ENCODE data around the gene RTN4RL2. TPM values are rescaled to one million over a fixed set of nuclear protein-coding genes. Genes with fewer than 3 reads are reported as not detected.

Gene RTN4RL2
- total and polyA plus RNA-seq, 2 donors (not counting 3 experiments of a cell fraction or from before 2014, with no cell fraction given): 0.35 to 1.3 TPM

DNA sequence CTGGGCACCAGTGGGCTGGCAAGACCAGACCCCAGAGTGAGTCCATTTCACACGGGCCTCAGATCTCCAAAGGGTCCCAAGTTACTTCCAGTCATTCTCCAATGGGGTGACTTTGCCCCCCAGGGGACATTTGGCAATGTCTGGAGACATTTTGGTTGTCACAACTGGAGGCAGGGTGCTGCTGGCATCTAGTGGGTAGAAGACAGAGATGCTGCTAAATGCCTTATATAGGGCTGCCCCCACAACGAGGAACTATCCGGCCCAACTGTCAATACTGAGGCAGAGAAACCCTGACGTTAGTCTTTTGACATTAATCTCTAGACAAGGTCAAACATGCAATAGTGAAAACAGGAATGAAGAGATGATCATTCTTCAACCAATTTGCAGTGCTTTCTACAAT, 6.4 kb downstream of the RTN4RL2 start:
- no peak overlapping the region for H3K4me2 ChIP-seq (ENCODE audit: insufficient read depth, low read length)
- no peak overlapping the region for H3K4me3 ChIP-seq (replicated peaks in 1 of 3; ENCODE audit: insufficient read depth in 1 of 3, low read depth in 1 of 3, low read length in 3 of 3)
- no peak overlapping the region for H2AFZ ChIP-seq (ENCODE audit: low read depth, low read length)
- CTCF ChIA-PET: interaction anchor here (1.1 kb wide), 1 partner anchor 121 kb away, joined by 3 read pairs; no protein-coding TSS in a partner anchor
- TF ChIP-seq CTCF (IDR thresholded peaks at IDR 0.05; ENCODE audit: extremely low read depth in 1 of 2, insufficient read depth in 1 of 2, low read depth in 1 of 2, low read length in 2 of 2) (no peak), POLR2A (IDR thresholded peaks at IDR 0.05; ENCODE audit: low read depth, low read length) (no peak), JUN (IDR thresholded peaks at IDR 0.05; ENCODE audit: borderline replicate concordance, insufficient read depth, insufficient read length, low read depth) (no peak), FOS (IDR thresholded peaks at IDR 0.05; ENCODE audit: borderline replicate concordance, insufficient read depth, low read length) (no peak), EZH2 (IDR thresholded peaks at IDR 0.05; ENCODE audit: borderline replicate concordance, low read depth, low read length, severe bottlenecking) (no peak), POLR2AphosphoS5 (IDR thresholded peaks at IDR 0.05; ENCODE audit: insufficient read depth, low read depth, low read length) (no peak), MYC (IDR thresholded peaks at IDR 0.05; ENCODE audit: low read depth, low read length) (no peak), GATA2 (IDR thresholded peaks at IDR 0.05; ENCODE audit: insufficient read depth, insufficient read length, low read depth, low read length) (no peak)
- TF ChIP-seq, protein P1, sequence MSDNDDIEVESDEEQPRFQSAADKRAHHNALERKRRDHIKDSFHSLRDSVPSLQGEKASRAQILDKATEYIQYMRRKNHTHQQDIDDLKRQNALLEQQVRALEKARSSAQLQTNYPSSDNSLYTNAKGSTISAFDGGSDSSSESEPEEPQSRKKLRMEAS (IDR thresholded peaks at IDR 0.05; ENCODE audit: insufficient read depth, insufficient read length): no peak
- no peaks in the 10 kb centered on the region for H3K9me3 ChIP-seq (replicated peaks; ENCODE audit: control insufficient read depth, insufficient read depth, low read length)
- H3K9ac ChIP-seq (replicated peaks; ENCODE audit: extremely low read depth, insufficient read depth, low read length): no peak overlapping the region
- H3K36me3 ChIP-seq (ENCODE audit: control insufficient read depth in 2 of 2, extremely low read depth in 1 of 2, insufficient read depth in 2 of 2, low read length in 2 of 2): no peaks in the 10 kb centered on the region
- H3K9me1 ChIP-seq (replicated peaks; ENCODE audit: control insufficient read depth, extremely low read depth, insufficient read depth, low read length): no peaks in the 10 kb centered on the region
- no TSS peak for BruUV-seq (replicated peaks)
- intact Hi-C loops (cut with micrococcal nuclease): no loop called here
- no peaks in the 10 kb centered on the region for H4K20me1 ChIP-seq (replicated peaks; ENCODE audit: control insufficient read depth, extremely low read depth, insufficient read depth, low read length)
- DNase-seq (ENCODE audit: low read depth, low spot score): no peak
- H3K27ac ChIP-seq (ENCODE audit: insufficient read depth, low read depth, low read length): no peak overlapping the region
- H3K4me1 ChIP-seq (ENCODE audit: control insufficient read depth, extremely low read depth, insufficient read depth, low read length): no peaks in the 10 kb centered on the region
- no peak for FAIRE-seq
- POLR2A ChIA-PET: no interaction called here
- dilution Hi-C loops (cut with MboI; ENCODE audit: extremely low pct_ligation_motif_present, low sequenced_read_pairs): no loop called here
- peaks cover 9 to 14% of the 10 kb centered on the region in 2 experiments for H3K27me3 ChIP-seq (ENCODE audit: control insufficient read depth in 2 of 2, insufficient read depth in 2 of 2, low read length in 2 of 2)
- H3K79me2 ChIP-seq (ENCODE audit: control insufficient read depth, insufficient read depth, low read length): no peaks in the 10 kb centered on the region

All from endothelial cell of umbilical vein (primary cell).